SK-N-SH (cell line): ENCODE results near the gene ABCC5. TPM values are rescaled to one million over a fixed set of nuclear protein-coding genes. Genes with fewer than 3 reads are reported as not detected.

Experiments
- CTCF ChIA-PET: fragments of 300-600, 350-600 bp; formaldehyde crosslinking; extraction: SDS; loops from one replicate; lab custom pipeline; 2021; lab: Yijun Ruan, JAX
- POLR2A ChIA-PET: fragments of 350-600 bp; sonication (Branson Sonifier 250); formaldehyde crosslinking; extraction: SDS; loops from one replicate; lab custom pipeline; 2020; ENCODE audit warnings: antibody characterized with exemption, inconsistent platforms; lab: Yijun Ruan, JAX
- DNase-seq: peaks from one replicate; pipeline ENCODE4 v3.0.0; 2012
- H2AFZ ChIP-seq: fragments of 200-600 bp; sonication (generic); 2 replicates; pipeline ENCODE4 v1.8.1; 2016; ENCODE audit warnings: antibody characterized with exemption, mild to moderate bottlenecking, low read depth
- H3F3A ChIP-seq: fragments of 200-600 bp; sonication (generic); replicated peaks from 2 replicates; pipeline ENCODE3; 2016; ENCODE audit warnings: antibody characterized with exemption, mild to moderate bottlenecking; ENCODE audit not compliant: insufficient read depth
- H3K27ac ChIP-seq, 2 experiments: fragments of 200-500 bp in 1 of 2; fragments of 200-600 bp in 1 of 2; sonication (Bioruptor generic) in 1 of 2; sonication (generic), shearing (Covaris generic) in 1 of 2; 2 replicates each; pipeline versions ENCODE4 v1.5.1 to v1.6.1; 2014 to 2016; ENCODE audit warnings: low read depth in 2 of 2, inconsistent platforms in 1 of 2, low read length in 1 of 2, mild to moderate bottlenecking in 1 of 2, mixed read lengths in 1 of 2
- H3K27me3 ChIP-seq: fragments of 200-600 bp; sonication (generic), shearing (Covaris generic); 2 replicates; pipeline ENCODE4 v1.6.1; 2016; ENCODE audit warnings: mixed run types; ENCODE audit not compliant: insufficient read depth
- H3K36me3 ChIP-seq, 2 experiments: fragments of 200-500 bp in 1 of 2; fragments of 200-600 bp in 1 of 2; sonication (Bioruptor generic) in 1 of 2; sonication (generic) in 1 of 2; replicated peaks in 1 of 2; 2 replicates each; pipeline versions ENCODE3 to v1.5.1; 2014 to 2016; ENCODE audit warnings: low read length in 1 of 2, mild to moderate bottlenecking in 1 of 2; ENCODE audit not compliant: insufficient read depth in 2 of 2, control insufficient read depth in 1 of 2
- H3K4me1 ChIP-seq, 2 experiments: fragments of 200-500 bp in 1 of 2; fragments of 200-600 bp in 1 of 2; sonication (Bioruptor generic) in 1 of 2; sonication (generic), shearing (Covaris generic) in 1 of 2; 2 replicates each; pipeline versions ENCODE4 v1.5.1 to v1.6.1; 2014 to 2016; ENCODE audit warnings: low read depth in 1 of 2, low read length in 1 of 2, mixed run types in 1 of 2; ENCODE audit not compliant: insufficient read depth in 2 of 2, control insufficient read depth in 1 of 2
- H3K4me2 ChIP-seq: fragments of 200-600 bp; sonication (generic), shearing (Covaris generic); 2 replicates; pipeline ENCODE4 v1.6.1; 2017; ENCODE audit warnings: mixed run types
- H3K4me3 ChIP-seq, 2 experiments: fragments of 200-500 bp in 1 of 2; fragments of 200-600 bp in 1 of 2; sonication (Bioruptor generic) in 1 of 2; sonication (generic), shearing (Covaris generic) in 1 of 2; 2 replicates each; pipeline versions ENCODE4 v1.5.1 to v1.8.1; 2014 to 2016; ENCODE audit warnings: low read depth in 2 of 2, inconsistent platforms in 1 of 2, low read length in 1 of 2, mild to moderate bottlenecking in 1 of 2, mixed read lengths in 1 of 2, moderate library complexity in 1 of 2
- H3K79me2 ChIP-seq: fragments of 200-600 bp; sonication (generic); 2 replicates; pipeline ENCODE4 v1.8.1; 2017; ENCODE audit warnings: mild to moderate bottlenecking; ENCODE audit not compliant: insufficient read depth
- H3K9ac ChIP-seq: fragments of 200-600 bp; sonication (generic); 2 replicates; pipeline ENCODE4 v1.6.1; 2017; ENCODE audit warnings: mixed run types
- H3K9me2 ChIP-seq: fragments of 200-600 bp; sonication (generic); 2 replicates; pipeline ENCODE4 v1.6.1; 2017; ENCODE audit warnings: mixed run types
- H3K9me3 ChIP-seq: fragments of 200-600 bp; sonication (generic); 2 replicates; pipeline ENCODE4 v1.6.1; 2017; ENCODE audit warnings: mixed run types, mild to moderate bottlenecking, moderate library complexity
- H4K20me1 ChIP-seq: fragments of 200-600 bp; sonication (generic); 2 replicates; pipeline ENCODE4 v1.6.1; 2017; ENCODE audit warnings: mild to moderate bottlenecking, mixed run types; ENCODE audit not compliant: insufficient read depth
- ELF1 ChIP-seq: IDR thresholded peaks from 2 replicates; pipeline ENCODE4 v1.4.0; 2012
- EP300 ChIP-seq, 2 experiments: IDR thresholded peaks; 2 replicates each; pipeline versions ENCODE4 v1.4.0 to v1.6.1; 2012; ENCODE audit warnings: borderline replicate concordance in 1 of 2, low read depth in 1 of 2, low read length in 1 of 2
- JUND ChIP-seq: IDR thresholded peaks from 2 replicates; pipeline ENCODE4 v1.4.0; 2012
- MEF2A ChIP-seq: IDR thresholded peaks from 2 replicates; pipeline ENCODE4 v1.4.0; 2012; ENCODE audit warnings: low read depth, borderline replicate concordance
- RAD21 ChIP-seq: IDR thresholded peaks from 2 replicates; pipeline ENCODE4 v1.6.1; 2012; ENCODE audit warnings: mild to moderate bottlenecking, low read length
- RCOR1 ChIP-seq: fragments of 150-350 bp; IDR thresholded peaks from 2 replicates; pipeline ENCODE4 v1.6.1; 2017; ENCODE audit warnings: antibody characterized with exemption, low read length
- RXRA ChIP-seq: IDR thresholded peaks from 2 replicates; pipeline ENCODE4 v1.4.0; 2012; ENCODE audit warnings: low read depth, mild to moderate bottlenecking, borderline replicate concordance
- SIN3A ChIP-seq: IDR thresholded peaks from 2 replicates; pipeline ENCODE4 v1.6.1; 2012; ENCODE audit warnings: low read depth, mild to moderate bottlenecking, low read length, moderate library complexity, borderline replicate concordance
- USF1 ChIP-seq: IDR thresholded peaks from 2 replicates; pipeline ENCODE4 v1.4.0; 2012; ENCODE audit warnings: low read depth, borderline replicate concordance
- YY1 ChIP-seq: IDR thresholded peaks from 2 replicates; pipeline ENCODE4 v1.4.0; 2012; ENCODE audit warnings: low read depth, mild to moderate bottlenecking
- whole genome bisulfite sequencing: methylation state at CpG from one replicate; pipeline ENCODE4 v1.1.6; 2017; ENCODE audit warnings: low lambda C conversion rate; 5-methylcytosine and 5-hydroxymethylcytosine counted together
- polyA plus RNA-seq, 3 experiments: library from polyadenylated mRNA; depleted of rRNA; stranded (reverse); fragments of >200 nt; gene quantifications; 2 replicates each; pipeline ENCODE4 v1.2.3, GENCODE V29; 2012
- TF ChIP-seq, protein P1 (sequence below): fragments of 150-350 bp; IDR thresholded peaks from 2 replicates; pipeline ENCODE4 v1.6.1; 2017; ENCODE audit warnings: antibody characterized with exemption, low read length, low read depth, borderline replicate concordance
- TF ChIP-seq, protein P2 (sequence below): IDR thresholded peaks from 2 replicates; pipeline ENCODE4 v1.6.1; 2012; ENCODE audit warnings: mild to moderate bottlenecking, low read depth, low read length, moderate library complexity
- TF ChIP-seq, protein P3 (sequence below): IDR thresholded peaks from 2 replicates; pipeline ENCODE4; 2012
- TF ChIP-seq, protein P4 (sequence below): fragments of 200-600 bp; sonication (generic); IDR thresholded peaks from 2 replicates; pipeline ENCODE4 v1.6.1; 2017; ENCODE audit warnings: antibody characterized with exemption, mild to moderate bottlenecking, moderate library complexity

The ABCC5 gene
- polyA plus RNA-seq, 1 of the 3 experiments (the other 2 are of a cell fraction) = 25.9 TPM

- Histone ChIP-seq H3K4me3 (no peak overlapping the region), H3K9me2 (no peaks in the 10 kb centered on the region), H2AFZ (no peak overlapping the region), H3K4me1 (no peaks in the 10 kb centered on the region), H3K9ac (no peak overlapping the region), H3K27me3 (no peaks in the 10 kb centered on the region), H3F3A (no peaks in the 10 kb centered on the region), H4K20me1 (no peaks in the 10 kb centered on the region), H3K36me3 (peaks cover 31 to 48% of the 10 kb centered on the region in 2 experiments), H3K4me2 (no peak overlapping the region), H3K9me3 (no peaks in the 10 kb centered on the region), H3K79me2 (no peaks in the 10 kb centered on the region), H3K27ac (no peak overlapping the region)
- ChIA-PET CTCF (no interaction called here), POLR2A (no interaction called here)
- TF ChIP-seq RCOR1 (no peak), RXRA (no peak), JUND (no peak), USF1 (no peak), MEF2A (no peak), RAD21 (no peak), EP300 (IDR thresholded peaks at IDR 0.05; ENCODE audit: borderline replicate concordance in 1 of 2, low read depth in 1 of 2, low read length in 1 of 2) (no peak), ELF1 (no peak), SIN3A (no peak), YY1 (no peak)
- TF ChIP-seq, protein P1, sequence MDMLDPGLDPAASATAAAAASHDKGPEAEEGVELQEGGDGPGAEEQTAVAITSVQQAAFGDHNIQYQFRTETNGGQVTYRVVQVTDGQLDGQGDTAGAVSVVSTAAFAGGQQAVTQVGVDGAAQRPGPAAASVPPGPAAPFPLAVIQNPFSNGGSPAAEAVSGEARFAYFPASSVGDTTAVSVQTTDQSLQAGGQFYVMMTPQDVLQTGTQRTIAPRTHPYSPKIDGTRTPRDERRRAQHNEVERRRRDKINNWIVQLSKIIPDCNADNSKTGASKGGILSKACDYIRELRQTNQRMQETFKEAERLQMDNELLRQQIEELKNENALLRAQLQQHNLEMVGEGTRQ = no peak
- TF ChIP-seq, protein P2, sequence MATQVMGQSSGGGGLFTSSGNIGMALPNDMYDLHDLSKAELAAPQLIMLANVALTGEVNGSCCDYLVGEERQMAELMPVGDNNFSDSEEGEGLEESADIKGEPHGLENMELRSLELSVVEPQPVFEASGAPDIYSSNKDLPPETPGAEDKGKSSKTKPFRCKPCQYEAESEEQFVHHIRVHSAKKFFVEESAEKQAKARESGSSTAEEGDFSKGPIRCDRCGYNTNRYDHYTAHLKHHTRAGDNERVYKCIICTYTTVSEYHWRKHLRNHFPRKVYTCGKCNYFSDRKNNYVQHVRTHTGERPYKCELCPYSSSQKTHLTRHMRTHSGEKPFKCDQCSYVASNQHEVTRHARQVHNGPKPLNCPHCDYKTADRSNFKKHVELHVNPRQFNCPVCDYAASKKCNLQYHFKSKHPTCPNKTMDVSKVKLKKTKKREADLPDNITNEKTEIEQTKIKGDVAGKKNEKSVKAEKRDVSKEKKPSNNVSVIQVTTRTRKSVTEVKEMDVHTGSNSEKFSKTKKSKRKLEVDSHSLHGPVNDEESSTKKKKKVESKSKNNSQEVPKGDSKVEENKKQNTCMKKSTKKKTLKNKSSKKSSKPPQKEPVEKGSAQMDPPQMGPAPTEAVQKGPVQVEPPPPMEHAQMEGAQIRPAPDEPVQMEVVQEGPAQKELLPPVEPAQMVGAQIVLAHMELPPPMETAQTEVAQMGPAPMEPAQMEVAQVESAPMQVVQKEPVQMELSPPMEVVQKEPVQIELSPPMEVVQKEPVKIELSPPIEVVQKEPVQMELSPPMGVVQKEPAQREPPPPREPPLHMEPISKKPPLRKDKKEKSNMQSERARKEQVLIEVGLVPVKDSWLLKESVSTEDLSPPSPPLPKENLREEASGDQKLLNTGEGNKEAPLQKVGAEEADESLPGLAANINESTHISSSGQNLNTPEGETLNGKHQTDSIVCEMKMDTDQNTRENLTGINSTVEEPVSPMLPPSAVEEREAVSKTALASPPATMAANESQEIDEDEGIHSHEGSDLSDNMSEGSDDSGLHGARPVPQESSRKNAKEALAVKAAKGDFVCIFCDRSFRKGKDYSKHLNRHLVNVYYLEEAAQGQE = no peak
- TF ChIP-seq, protein P3, sequence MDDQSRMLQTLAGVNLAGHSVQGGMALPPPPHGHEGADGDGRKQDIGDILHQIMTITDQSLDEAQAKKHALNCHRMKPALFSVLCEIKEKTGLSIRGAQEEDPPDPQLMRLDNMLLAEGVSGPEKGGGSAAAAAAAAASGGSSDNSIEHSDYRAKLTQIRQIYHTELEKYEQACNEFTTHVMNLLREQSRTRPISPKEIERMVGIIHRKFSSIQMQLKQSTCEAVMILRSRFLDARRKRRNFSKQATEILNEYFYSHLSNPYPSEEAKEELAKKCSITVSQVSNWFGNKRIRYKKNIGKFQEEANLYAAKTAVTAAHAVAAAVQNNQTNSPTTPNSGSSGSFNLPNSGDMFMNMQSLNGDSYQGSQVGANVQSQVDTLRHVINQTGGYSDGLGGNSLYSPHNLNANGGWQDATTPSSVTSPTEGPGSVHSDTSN = no peak
- TF ChIP-seq, protein P4, sequence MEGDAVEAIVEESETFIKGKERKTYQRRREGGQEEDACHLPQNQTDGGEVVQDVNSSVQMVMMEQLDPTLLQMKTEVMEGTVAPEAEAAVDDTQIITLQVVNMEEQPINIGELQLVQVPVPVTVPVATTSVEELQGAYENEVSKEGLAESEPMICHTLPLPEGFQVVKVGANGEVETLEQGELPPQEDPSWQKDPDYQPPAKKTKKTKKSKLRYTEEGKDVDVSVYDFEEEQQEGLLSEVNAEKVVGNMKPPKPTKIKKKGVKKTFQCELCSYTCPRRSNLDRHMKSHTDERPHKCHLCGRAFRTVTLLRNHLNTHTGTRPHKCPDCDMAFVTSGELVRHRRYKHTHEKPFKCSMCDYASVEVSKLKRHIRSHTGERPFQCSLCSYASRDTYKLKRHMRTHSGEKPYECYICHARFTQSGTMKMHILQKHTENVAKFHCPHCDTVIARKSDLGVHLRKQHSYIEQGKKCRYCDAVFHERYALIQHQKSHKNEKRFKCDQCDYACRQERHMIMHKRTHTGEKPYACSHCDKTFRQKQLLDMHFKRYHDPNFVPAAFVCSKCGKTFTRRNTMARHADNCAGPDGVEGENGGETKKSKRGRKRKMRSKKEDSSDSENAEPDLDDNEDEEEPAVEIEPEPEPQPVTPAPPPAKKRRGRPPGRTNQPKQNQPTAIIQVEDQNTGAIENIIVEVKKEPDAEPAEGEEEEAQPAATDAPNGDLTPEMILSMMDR = no peak
- DNase-seq = no peak
- 91% methylated on average over 12 of the region's 13 CpGs for WGBS
Observed at GRCh38 chr3:183951459-183951858, 66.2 kb downstream of the ABCC5 start.
